CD14-positive monocyte (primary cell): ENCODE measurements around the gene PTPRE. TPM values are rescaled to one million over a fixed set of nuclear protein-coding genes. Genes with fewer than 3 reads are reported as not detected.

Experiments
- DNase-seq, 3 donors: peaks; one replicate each; pipeline ENCODE4 v3.0.0-alpha.2; 2011 to 2022
- H2AFZ ChIP-seq: 2 replicates; pipeline ENCODE4 v1.6.0; 2012; ENCODE audit warnings: mild to moderate bottlenecking, low read depth, low read length, inconsistent platforms; ENCODE audit not compliant: insufficient read depth, poor library complexity, severe bottlenecking
- H3K27ac ChIP-seq, 2 donors: 1 replicate in 1 of 2; 2 replicates in 1 of 2; pipeline ENCODE4 v1.5.1; 2012 to 2013; ENCODE audit warnings: low read length in 2 of 2, control low read depth in 1 of 2, inconsistent platforms in 1 of 2, low read depth in 1 of 2, mild to moderate bottlenecking in 1 of 2
- H3K27me3 ChIP-seq, 2 donors: one replicate each; pipeline versions ENCODE4 v1.6.0 to v1.6.1; 2011 to 2013; ENCODE audit warnings: low read length in 2 of 2; ENCODE audit not compliant: control insufficient read depth in 2 of 2, insufficient read depth in 2 of 2
- H3K36me3 ChIP-seq, 2 donors: replicated peaks in 1 of 2; 1 replicate in 1 of 2; 2 replicates in 1 of 2; pipeline versions ENCODE4 v1.5.1 to v1.6.1; 2012 to 2013; ENCODE audit warnings: low read length in 2 of 2, control low read depth in 1 of 2, inconsistent platforms in 1 of 2, mild to moderate bottlenecking in 1 of 2; ENCODE audit not compliant: insufficient read depth in 2 of 2, control insufficient read depth in 1 of 2
- H3K4me1 ChIP-seq, 2 donors: 1 replicate in 1 of 2; 2 replicates in 1 of 2; pipeline versions ENCODE4 v1.5.1 to v1.6.1; 2012 to 2013; ENCODE audit warnings: low read length in 2 of 2, control low read depth in 1 of 2, inconsistent platforms in 1 of 2, mild to moderate bottlenecking in 1 of 2, moderate library complexity in 1 of 2; ENCODE audit not compliant: insufficient read depth in 2 of 2, control insufficient read depth in 1 of 2
- H3K4me2 ChIP-seq: replicated peaks from 2 replicates; pipeline ENCODE3; 2012; ENCODE audit warnings: low read length, moderate library complexity, mild to moderate bottlenecking; ENCODE audit not compliant: poor library complexity, severe bottlenecking; ENCODE audit errors: extremely low read depth
- H3K4me3 ChIP-seq, 3 experiments: fragments of 200-600 bp in 1 of 3; sonication (generic) in 1 of 3; replicated peaks in 1 of 3; 1 replicate in 2 of 3; 2 replicates in 1 of 3; pipeline ENCODE4 v1.5.1; 2011 to 2013; ENCODE audit warnings: low read length in 3 of 3, mild to moderate bottlenecking in 3 of 3, control low read depth in 2 of 3, low read depth in 2 of 3, inconsistent platforms in 1 of 3, moderate library complexity in 1 of 3
- H3K79me2 ChIP-seq: 2 replicates; pipeline ENCODE4 v1.6.0; 2012; ENCODE audit warnings: mild to moderate bottlenecking, control low read depth, inconsistent platforms, low read length, moderate library complexity; ENCODE audit not compliant: insufficient read depth
- H3K9ac ChIP-seq: 2 replicates; pipeline ENCODE4 v1.6.0; 2017; ENCODE audit warnings: low read length, mild to moderate bottlenecking; ENCODE audit not compliant: insufficient read depth, poor library complexity, severe bottlenecking
- H3K9me3 ChIP-seq, 2 donors: replicated peaks in 1 of 2; 1 replicate in 1 of 2; 2 replicates in 1 of 2; pipeline versions ENCODE4 v1.5.1 to v1.6.1; 2012 to 2013; ENCODE audit warnings: low read length in 2 of 2, control low read depth in 1 of 2; ENCODE audit not compliant: control insufficient read depth in 1 of 2, insufficient read depth in 1 of 2
- H4K20me1 ChIP-seq: 2 replicates; pipeline ENCODE4 v1.6.0; 2012; ENCODE audit warnings: mild to moderate bottlenecking, low read length, control low read depth, moderate library complexity; ENCODE audit not compliant: insufficient read depth
- H3K27ac Mint-ChIP-seq, 7 donors: one replicate each; pipeline ENCODE4 v1.8.0; 2020; ENCODE audit warnings: mild to moderate bottlenecking in 7 of 7, mixed read lengths in 7 of 7, moderate library complexity in 6 of 7, inconsistent platforms in 2 of 7
- H3K27me3 Mint-ChIP-seq, 3 donors: one replicate each; pipeline ENCODE4 v1.8.0; 2021 to 2022; ENCODE audit warnings: low read depth in 3 of 3, mild to moderate bottlenecking in 3 of 3, mixed read lengths in 3 of 3, moderate library complexity in 3 of 3, inconsistent platforms in 1 of 3
- H3K36me3 Mint-ChIP-seq, 2 donors: one replicate each; pipeline ENCODE4 v1.8.0; 2020; ENCODE audit warnings: mixed read lengths in 2 of 2, inconsistent platforms in 1 of 2, mild to moderate bottlenecking in 1 of 2
- H3K4me1 Mint-ChIP-seq: one replicate; pipeline ENCODE4 v1.8.0; 2020; ENCODE audit warnings: mild to moderate bottlenecking, mixed read lengths
- H3K4me3 Mint-ChIP-seq, 2 donors: one replicate each; pipeline ENCODE4 v1.8.0; 2020; ENCODE audit warnings: mild to moderate bottlenecking in 2 of 2, mixed read lengths in 2 of 2, moderate library complexity in 1 of 2
- H3K9me3 Mint-ChIP-seq, 7 donors: one replicate each; pipeline ENCODE4 v1.8.0; 2020 to 2022; ENCODE audit warnings: mixed read lengths in 7 of 7, mild to moderate bottlenecking in 6 of 7, moderate library complexity in 6 of 7, inconsistent platforms in 2 of 7
- CTCF ChIP-seq: fragments of 200-600 bp; IDR thresholded peaks from one replicate; pipeline ENCODE4 v1.8.0; 2022; ENCODE audit warnings: antibody characterized with exemption, mild to moderate bottlenecking
- WGBS: methylation state at CpG from one replicate; pipeline ENCODE4 v1.1.5; 2013; ENCODE audit warnings: missing lambda C conversion rate; ENCODE audit not compliant: insufficient coverage; 5-methylcytosine and 5-hydroxymethylcytosine counted together
- intact Hi-C, 2 donors: fragments of 100-400 bp; cut with micrococcal nuclease; formaldehyde crosslinking; loops; one replicate each; pipeline versions ENCODE4 v1.15.0 to v1.15.1; 2023
- polyA plus RNA-seq, 3 donors: library from polyadenylated mRNA; depleted of rRNA in 1 of 3; unstranded in 2 of 3; stranded (reverse) in 1 of 3; fragments of 300-500 nt in 2 of 3; fragments of >200 nt in 1 of 3; fragmentation: Illumina TruSeq in 2 of 3; gene quantifications; 1 replicate in 2 of 3; 2 replicates in 1 of 3; pipeline ENCODE4 v1.2.3, GENCODE V29; 2012 to 2021

PTPRE gene
- polyA plus RNA-seq, 3 donors = 95.2 to 271 (median 125) TPM

GRCh38 chr10:127925471-127926207 lies 18.7 kb downstream of the PTPRE start:
- peaks cover 0 to 2% (median 0%) of the 10 kb centered on the region in 7 donors for H3K9me3 Mint-ChIP-seq
- peaks cover 79% of the 10 kb centered on the region for H3K4me1 Mint-ChIP-seq
- Histone ChIP-seq H3K9me3 (no peaks in the 10 kb centered on the region), H3K27ac (peak overlapping the region; percentile 60 to 90), H3K4me3 (peak overlapping the region in 1 of 3 experiments; percentile 66), H4K20me1 (peaks cover 10% of the 10 kb centered on the region), H3K4me1 (peaks cover 79 to 83% of the 10 kb centered on the region in 2 donors), H3K9ac (no peak overlapping the region), H2AFZ (peak overlapping the region; percentile 19), H3K79me2 (peaks cover 96% of the 10 kb centered on the region), H3K36me3 (no peaks in the 10 kb centered on the region), H3K27me3 (no peaks in the 10 kb centered on the region), H3K4me2 (peak overlapping the region; percentile 63)
- H3K4me3 Mint-ChIP-seq = peak overlapping the region in 1 of 2 donors; percentile 84
- TF ChIP-seq CTCF = no peak
- intact Hi-C loops = no loop called here
- 7% methylated on average over 3 of the region's 6 CpGs for WGBS
- peaks cover 5 to 14% of the 10 kb centered on the region in 2 donors for H3K36me3 Mint-ChIP-seq
- peak in 1 of 3 donors; percentile 25 for DNase-seq
- H3K27ac Mint-ChIP-seq = peak overlapping the region; percentile 93 to 97 (median 95)
- H3K27me3 Mint-ChIP-seq = no peaks in the 10 kb centered on the region

GRCh38 chr10:127926455-127926854 lies 19.6 kb downstream of the PTPRE start:
- Mint-ChIP-seq H3K4me1 (peaks cover 71% of the 10 kb centered on the region), H3K9me3 (peaks cover 0 to 2% (median 0%) of the 10 kb centered on the region in 7 donors), H3K4me3 (peak overlapping the region; percentile 62 to 84), H3K36me3 (peaks cover 5 to 11% of the 10 kb centered on the region in 2 donors), H3K27ac (peak overlapping the region; percentile 93 to 97 (median 95)), H3K27me3 (no peaks in the 10 kb centered on the region)
- peak overlapping the region; percentile 63 for H3K4me2 ChIP-seq
- DNase-seq = peak; percentile 81 to 90 (median 88)
- peaks cover 96% of the 10 kb centered on the region for H3K79me2 ChIP-seq
- H4K20me1 ChIP-seq = peaks cover 15% of the 10 kb centered on the region
- H3K36me3 ChIP-seq = no peaks in the 10 kb centered on the region
- intact Hi-C loops = no loop called here
- peak overlapping the region; percentile 41 for H3K9ac ChIP-seq
- TF ChIP-seq CTCF = no peak
- H3K4me3 ChIP-seq = peak overlapping the region in 1 of 3 experiments; percentile 66
- peak overlapping the region; percentile 48 for H2AFZ ChIP-seq
- peaks cover 71 to 75% of the 10 kb centered on the region in 2 donors for H3K4me1 ChIP-seq
- H3K27ac ChIP-seq = peak overlapping the region; percentile 66 to 90
- H3K27me3 ChIP-seq = no peaks in the 10 kb centered on the region
- no peaks in the 10 kb centered on the region for H3K9me3 ChIP-seq
- WGBS = under 1% methylated on average over 7 of the region's 8 CpGs
